Measurements from ENCODE around the gene PROK2.

DNA sequence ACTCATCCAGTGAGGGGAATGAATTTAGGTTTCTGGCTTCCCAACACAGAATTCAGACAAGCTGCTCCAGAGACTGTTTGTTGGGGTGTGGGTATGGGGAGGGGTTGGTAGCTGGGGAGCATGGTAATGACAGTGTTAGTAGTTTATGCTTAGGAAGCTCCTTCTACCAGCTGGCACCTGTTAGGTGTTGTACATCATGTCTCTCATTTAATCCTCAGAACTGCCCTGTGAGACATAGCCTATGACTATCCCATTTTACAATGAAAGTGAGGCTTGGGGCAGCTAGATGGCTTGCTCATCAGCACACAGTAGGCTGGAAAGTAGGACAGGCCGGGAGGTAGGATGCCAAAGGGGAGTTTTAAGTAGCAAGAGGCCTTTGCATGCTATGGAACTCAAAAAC, 62.3 kb downstream of the PROK2 start:
- TF ChIP-seq, protein P1, sequence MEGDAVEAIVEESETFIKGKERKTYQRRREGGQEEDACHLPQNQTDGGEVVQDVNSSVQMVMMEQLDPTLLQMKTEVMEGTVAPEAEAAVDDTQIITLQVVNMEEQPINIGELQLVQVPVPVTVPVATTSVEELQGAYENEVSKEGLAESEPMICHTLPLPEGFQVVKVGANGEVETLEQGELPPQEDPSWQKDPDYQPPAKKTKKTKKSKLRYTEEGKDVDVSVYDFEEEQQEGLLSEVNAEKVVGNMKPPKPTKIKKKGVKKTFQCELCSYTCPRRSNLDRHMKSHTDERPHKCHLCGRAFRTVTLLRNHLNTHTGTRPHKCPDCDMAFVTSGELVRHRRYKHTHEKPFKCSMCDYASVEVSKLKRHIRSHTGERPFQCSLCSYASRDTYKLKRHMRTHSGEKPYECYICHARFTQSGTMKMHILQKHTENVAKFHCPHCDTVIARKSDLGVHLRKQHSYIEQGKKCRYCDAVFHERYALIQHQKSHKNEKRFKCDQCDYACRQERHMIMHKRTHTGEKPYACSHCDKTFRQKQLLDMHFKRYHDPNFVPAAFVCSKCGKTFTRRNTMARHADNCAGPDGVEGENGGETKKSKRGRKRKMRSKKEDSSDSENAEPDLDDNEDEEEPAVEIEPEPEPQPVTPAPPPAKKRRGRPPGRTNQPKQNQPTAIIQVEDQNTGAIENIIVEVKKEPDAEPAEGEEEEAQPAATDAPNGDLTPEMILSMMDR (IDR thresholded peaks at IDR 0.05; ENCODE audit: low read depth, low read length) = no peak
- TF ChIP-seq EZH2phosphoT487 (IDR thresholded peaks at IDR 0.05; ENCODE audit: low read depth) = no peak

All from OCI-LY3 (cell line).